Stimulated activated memory B cell treated with anti-CD40 and anti-IgM and Interleukin-4, amounts not matched to agents 10 μg/mL and 1 μg/mL and 100 μg/mL, for 72 hours (primary cell): Measurements from ENCODE around the gene ARFGEF2.
A peak's percentile ranks its signal among the peaks of the same experiment; 100 is the strongest.
"Not testable (repeated sequence)": the region's sequence is repeated elsewhere in the genome, so short reads cannot be mapped to it uniquely, and the experiment has no call there.

Source experiments
- ATAC-seq: fragments of 150-1000 bp; cut with Tn5 transposase; 2 replicates; pipeline ENCODE4 v1.10.0; 2021
- H3K27ac Mint-ChIP-seq: one replicate; pipeline ENCODE4 v1.8.0; 2022; ENCODE audit warnings: mild to moderate bottlenecking, mixed read lengths
- H3K27me3 Mint-ChIP-seq: one replicate; pipeline ENCODE4 v1.8.0; 2022; ENCODE audit warnings: mixed read lengths
- H3K36me3 Mint-ChIP-seq: one replicate; pipeline ENCODE4 v1.8.0; 2022; ENCODE audit warnings: mixed read lengths
- H3K4me1 Mint-ChIP-seq: one replicate; pipeline ENCODE4 v1.8.0; 2022; ENCODE audit warnings: mixed read lengths
- H3K4me3 Mint-ChIP-seq: one replicate; pipeline ENCODE4 v1.8.0; 2022; ENCODE audit warnings: mild to moderate bottlenecking, moderate library complexity, mixed read lengths
- H3K9me3 Mint-ChIP-seq: one replicate; pipeline ENCODE4 v1.8.0; 2022; ENCODE audit warnings: mixed read lengths

ARFGEF2 gene

GRCh38 chr20:48971956-48972355 is 50.4 kb downstream of the ARFGEF2 start:
- no peaks in the 10 kb centered on the region for H3K4me1 Mint-ChIP-seq
- H3K4me3 Mint-ChIP-seq: no peak overlapping the region
- no peak overlapping the region for H3K27ac Mint-ChIP-seq
- no peaks in the 10 kb centered on the region for H3K9me3 Mint-ChIP-seq
- no peaks in the 10 kb centered on the region for H3K27me3 Mint-ChIP-seq
- peaks cover 62% of the 10 kb centered on the region for H3K36me3 Mint-ChIP-seq
- ATAC-seq: no peak

- no peaks in the 10 kb centered on the region for H3K4me1 Mint-ChIP-seq
- no peaks in the 10 kb centered on the region for H3K9me3 Mint-ChIP-seq
- no peaks in the 10 kb centered on the region for H3K27me3 Mint-ChIP-seq
- H3K4me3 Mint-ChIP-seq: no peak overlapping the region
- peaks cover 63% of the 10 kb centered on the region for H3K36me3 Mint-ChIP-seq
- ATAC-seq: no peak
- H3K27ac Mint-ChIP-seq: no peak overlapping the region
Observed at GRCh38 chr20:48972816-48973215, 51.3 kb downstream of the ARFGEF2 start.

GRCh38 chr20:48975955-48976354 is 54.4 kb downstream of the ARFGEF2 start:
- Mint-ChIP-seq H3K4me1 (peaks cover 8% of the 10 kb centered on the region), H3K27me3 (no peaks in the 10 kb centered on the region), H3K36me3 (peaks cover 74% of the 10 kb centered on the region), H3K4me3 (no peak overlapping the region), H3K27ac (no peak overlapping the region), H3K9me3 (no peaks in the 10 kb centered on the region)
- ATAC-seq: no peak

- not testable (repeated sequence) for H3K27ac Mint-ChIP-seq, ATAC-seq, H3K4me1 Mint-ChIP-seq, H3K4me3 Mint-ChIP-seq, H3K9me3 Mint-ChIP-seq, H3K27me3 Mint-ChIP-seq
- peaks cover 88% of the 10 kb centered on the region for H3K36me3 Mint-ChIP-seq
Observed at GRCh38 chr20:48979980-48980379, 58.5 kb downstream of the ARFGEF2 start.

- H3K4me3 Mint-ChIP-seq: no peak overlapping the region
- H3K9me3 Mint-ChIP-seq: no peaks in the 10 kb centered on the region
- peaks cover 67% of the 10 kb centered on the region for H3K36me3 Mint-ChIP-seq
- no peaks in the 10 kb centered on the region for H3K27me3 Mint-ChIP-seq
- peaks cover 8% of the 10 kb centered on the region for H3K4me1 Mint-ChIP-seq
- peak overlapping the region; percentile 16 for H3K27ac Mint-ChIP-seq
- ATAC-seq: no peak
Observed at GRCh38 chr20:48983423-48984400, 62.2 kb downstream of the ARFGEF2 start.

GRCh38 chr20:48984575-48985219 is 63.2 kb downstream of the ARFGEF2 start:
- H3K36me3 Mint-ChIP-seq: peaks cover 57% of the 10 kb centered on the region
- no peak for ATAC-seq
- H3K9me3 Mint-ChIP-seq: no peaks in the 10 kb centered on the region
- no peak overlapping the region for H3K27ac Mint-ChIP-seq
- H3K4me1 Mint-ChIP-seq: peaks cover 6% of the 10 kb centered on the region
- H3K27me3 Mint-ChIP-seq: no peaks in the 10 kb centered on the region
- no peak overlapping the region for H3K4me3 Mint-ChIP-seq

- Mint-ChIP-seq H3K27me3 (no peaks in the 10 kb centered on the region), H3K36me3 (peaks cover 53% of the 10 kb centered on the region), H3K4me3 (no peak overlapping the region), H3K9me3 (no peaks in the 10 kb centered on the region), H3K4me1 (no peaks in the 10 kb centered on the region), H3K27ac (no peak overlapping the region)
- ATAC-seq: no peak
Observed at GRCh38 chr20:48986899-48987298, 65.4 kb downstream of the ARFGEF2 start.

GRCh38 chr20:48990467-48990866 is 69.0 kb downstream of the ARFGEF2 start:
- Mint-ChIP-seq H3K9me3 (no peaks in the 10 kb centered on the region), H3K27me3 (no peaks in the 10 kb centered on the region), H3K27ac (no peak overlapping the region), H3K36me3 (peaks cover 52% of the 10 kb centered on the region), H3K4me1 (no peaks in the 10 kb centered on the region), H3K4me3 (no peak overlapping the region)
- ATAC-seq: no peak

- Mint-ChIP-seq H3K4me1 (no peaks in the 10 kb centered on the region), H3K27ac (no peak overlapping the region), H3K27me3 (no peaks in the 10 kb centered on the region), H3K4me3 (no peak overlapping the region), H3K36me3 (peaks cover 68% of the 10 kb centered on the region), H3K9me3 (no peaks in the 10 kb centered on the region)
- no peak for ATAC-seq
Observed at GRCh38 chr20:48995589-48995988, 74.1 kb downstream of the ARFGEF2 start.

GRCh38 chr20:48999890-49000870 is 78.7 kb downstream of the ARFGEF2 start:
- H3K36me3 Mint-ChIP-seq: peaks cover 35% of the 10 kb centered on the region
- ATAC-seq: no peak
- no peaks in the 10 kb centered on the region for H3K4me1 Mint-ChIP-seq
- no peak overlapping the region for H3K4me3 Mint-ChIP-seq
- no peaks in the 10 kb centered on the region for H3K27me3 Mint-ChIP-seq
- no peaks in the 10 kb centered on the region for H3K9me3 Mint-ChIP-seq
- H3K27ac Mint-ChIP-seq: no peak overlapping the region

GRCh38 chr20:49001741-49002140 is 80.2 kb downstream of the ARFGEF2 start:
- Mint-ChIP-seq H3K27ac (no peak overlapping the region), H3K27me3 (no peaks in the 10 kb centered on the region), H3K4me3 (no peak overlapping the region), H3K4me1 (no peaks in the 10 kb centered on the region), H3K9me3 (no peaks in the 10 kb centered on the region), H3K36me3 (peaks cover 32% of the 10 kb centered on the region)
- ATAC-seq: no peak

GRCh38 chr20:49006446-49006980 is 85.0 kb downstream of the ARFGEF2 start:
- H3K27ac Mint-ChIP-seq: no peak overlapping the region
- no peaks in the 10 kb centered on the region for H3K4me1 Mint-ChIP-seq
- H3K4me3 Mint-ChIP-seq: no peak overlapping the region
- H3K27me3 Mint-ChIP-seq: no peaks in the 10 kb centered on the region
- peaks cover 28% of the 10 kb centered on the region for H3K36me3 Mint-ChIP-seq
- no peak for ATAC-seq
- no peaks in the 10 kb centered on the region for H3K9me3 Mint-ChIP-seq

GRCh38 chr20:49009899-49010631 is 88.6 kb downstream of the ARFGEF2 start:
- Mint-ChIP-seq H3K4me3 (no peak overlapping the region), H3K27ac (no peak overlapping the region), H3K27me3 (no peaks in the 10 kb centered on the region), H3K4me1 (no peaks in the 10 kb centered on the region), H3K9me3 (no peaks in the 10 kb centered on the region), H3K36me3 (peaks cover 49% of the 10 kb centered on the region)
- no peak for ATAC-seq

- Mint-ChIP-seq H3K27me3 (no peaks in the 10 kb centered on the region), H3K36me3 (peaks cover 42% of the 10 kb centered on the region), H3K9me3 (no peaks in the 10 kb centered on the region), H3K4me1 (no peaks in the 10 kb centered on the region), H3K27ac (no peak overlapping the region), H3K4me3 (no peak overlapping the region)
- no peak for ATAC-seq
Observed at GRCh38 chr20:49024220-49024619, 102.7 kb downstream of the ARFGEF2 start.
